ENCODE results near the gene NCF2. TPM values are rescaled to one million over a fixed set of nuclear protein-coding genes. Genes with fewer than 3 reads are reported as not detected.
"Not testable (repeated sequence)": the region's sequence is repeated elsewhere in the genome, so short reads cannot be mapped to it uniquely, and the experiment has no call there.

The NCF2 gene
- total and polyA plus RNA-seq, 2 donors (not counting 3 experiments of a cell fraction or from before 2014, with no cell fraction given), result 0.03 TPM; not detected in 1

- POLR2A ChIA-PET, result no interaction called here
- H3K27ac ChIP-seq (ENCODE audit: insufficient read depth, low read depth, low read length), result no peak overlapping the region
Measured at GRCh38 chr1:183628537-183628936, 38.3 kb upstream of the NCF2 start.

GRCh38 chr1:183626236-183626635 lies 36.0 kb upstream of the NCF2 start:
- CTCF ChIA-PET, result interaction anchor here (1.1 to 1.7 kb wide), 4 partner anchors 17 to 290 kb away, joined by 3 to 6 read pairs (median 4); no protein-coding TSS in a partner anchor
- H3K27me3 ChIP-seq (ENCODE audit: control insufficient read depth in 2 of 2, insufficient read depth in 2 of 2, low read length in 2 of 2); POLR2A ChIA-PET; H3K9ac ChIP-seq (replicated peaks; ENCODE audit: extremely low read depth, insufficient read depth, low read length); H3K4me3 ChIP-seq (replicated peaks in 1 of 3; ENCODE audit: insufficient read depth in 1 of 3, low read depth in 1 of 3, low read length in 3 of 3); intact Hi-C loops (cut with micrococcal nuclease); H4K20me1 ChIP-seq (replicated peaks; ENCODE audit: control insufficient read depth, extremely low read depth, insufficient read depth, low read length); H2AFZ ChIP-seq (ENCODE audit: low read depth, low read length); H3K9me1 ChIP-seq (replicated peaks; ENCODE audit: control insufficient read depth, extremely low read depth, insufficient read depth, low read length); H3K9me3 ChIP-seq (replicated peaks; ENCODE audit: control insufficient read depth, insufficient read depth, low read length); H3K4me2 ChIP-seq (ENCODE audit: insufficient read depth, low read length); dilution Hi-C loops (cut with MboI; ENCODE audit: extremely low pct_ligation_motif_present, low sequenced_read_pairs); DNase-seq (ENCODE audit: low read depth, low spot score); BruUV-seq (replicated peaks); H3K27ac ChIP-seq (ENCODE audit: insufficient read depth, low read depth, low read length): not testable (repeated sequence)
- FAIRE-seq, result peak; percentile 18
- Histone ChIP-seq H3K4me1 (ENCODE audit: control insufficient read depth, extremely low read depth, insufficient read depth, low read length) (peaks cover 18% of the 10 kb centered on the region), H3K79me2 (ENCODE audit: control insufficient read depth, insufficient read depth, low read length) (peaks cover 28% of the 10 kb centered on the region), H3K36me3 (ENCODE audit: control insufficient read depth in 2 of 2, extremely low read depth in 1 of 2, insufficient read depth in 2 of 2, low read length in 2 of 2) (peaks cover 9 to 30% of the 10 kb centered on the region in 2 experiments)

More at GRCh38 chr1:183628537-183628936, 38.3 kb upstream of the NCF2 start:
- intact Hi-C loops (cut with micrococcal nuclease), result no loop called here
- DNase-seq (ENCODE audit: low read depth, low spot score) (no peak), FAIRE-seq (no peak)
- H3K9ac ChIP-seq (replicated peaks; ENCODE audit: extremely low read depth, insufficient read depth, low read length), result no peak overlapping the region
- no peaks in the 10 kb centered on the region for H3K9me3 ChIP-seq (replicated peaks; ENCODE audit: control insufficient read depth, insufficient read depth, low read length)
- TF ChIP-seq GATA2 (IDR thresholded peaks at IDR 0.05; ENCODE audit: insufficient read depth, insufficient read length, low read depth, low read length) (no peak), MAX (IDR thresholded peaks at IDR 0.05; ENCODE audit: insufficient read depth, insufficient read length) (no peak), CTCF (IDR thresholded peaks at IDR 0.05; ENCODE audit: extremely low read depth in 1 of 2, insufficient read depth in 1 of 2, low read depth in 1 of 2, low read length in 2 of 2) (no peak), FOS (IDR thresholded peaks at IDR 0.05; ENCODE audit: borderline replicate concordance, insufficient read depth, low read length) (no peak), POLR2AphosphoS5 (IDR thresholded peaks at IDR 0.05; ENCODE audit: insufficient read depth, low read depth, low read length) (no peak), MYC (IDR thresholded peaks at IDR 0.05; ENCODE audit: low read depth, low read length) (no peak), JUN (IDR thresholded peaks at IDR 0.05; ENCODE audit: borderline replicate concordance, insufficient read depth, insufficient read length, low read depth) (no peak), EZH2 (IDR thresholded peaks at IDR 0.05; ENCODE audit: borderline replicate concordance, low read depth, low read length, severe bottlenecking) (no peak), POLR2A (IDR thresholded peaks at IDR 0.05; ENCODE audit: low read depth, low read length) (no peak)
- peaks cover 49% of the 10 kb centered on the region for H3K79me2 ChIP-seq (ENCODE audit: control insufficient read depth, insufficient read depth, low read length)
- H4K20me1 ChIP-seq (replicated peaks; ENCODE audit: control insufficient read depth, extremely low read depth, insufficient read depth, low read length), result peaks cover 2% of the 10 kb centered on the region
- no peak overlapping the region for H3K4me3 ChIP-seq (replicated peaks in 1 of 3; ENCODE audit: insufficient read depth in 1 of 3, low read depth in 1 of 3, low read length in 3 of 3)
- H3K4me1 ChIP-seq (ENCODE audit: control insufficient read depth, extremely low read depth, insufficient read depth, low read length), result peaks cover 35% of the 10 kb centered on the region
- no peaks in the 10 kb centered on the region for H3K27me3 ChIP-seq (ENCODE audit: control insufficient read depth in 2 of 2, insufficient read depth in 2 of 2, low read length in 2 of 2)
- no TSS peak for BruUV-seq (replicated peaks)
- H3K9me1 ChIP-seq (replicated peaks; ENCODE audit: control insufficient read depth, extremely low read depth, insufficient read depth, low read length), result no peaks in the 10 kb centered on the region
- dilution Hi-C loops (cut with MboI; ENCODE audit: extremely low pct_ligation_motif_present, low sequenced_read_pairs), result no loop called here
- no peak overlapping the region for H2AFZ ChIP-seq (ENCODE audit: low read depth, low read length)
- CTCF ChIA-PET, result interaction anchor here (0.9 to 1.8 kb wide), 4 partner anchors 19 to 287 kb away, joined by 3 to 5 read pairs (median 4); no protein-coding TSS in a partner anchor
- no peak overlapping the region for H3K4me2 ChIP-seq (ENCODE audit: insufficient read depth, low read length)
- peaks cover 9 to 28% of the 10 kb centered on the region in 2 experiments for H3K36me3 ChIP-seq (ENCODE audit: control insufficient read depth in 2 of 2, extremely low read depth in 1 of 2, insufficient read depth in 2 of 2, low read length in 2 of 2)

All from endothelial cell of umbilical vein (primary cell).